H1 (cell line): ENCODE measurements around the gene SLC12A7. TPM values are rescaled to one million over a fixed set of nuclear protein-coding genes. Genes with fewer than 3 reads are reported as not detected.

Source experiments
- CTCF ChIA-PET: fragments of 300-600 bp; sonication (Branson Sonifier 250); formaldehyde crosslinking; loops from one replicate; lab custom pipeline; 2021; ENCODE audit not compliant: partially characterized antibody; lab: Charles Lee
- POLR2A ChIA-PET: fragments of 300-600 bp; sonication (Branson Sonifier 250); formaldehyde crosslinking; loops from one replicate; lab custom pipeline; 2021; ENCODE audit warnings: inconsistent platforms; ENCODE audit not compliant: partially characterized antibody; lab: Charles Lee
- DNase-seq, 2 experiments: peaks; one replicate each; pipeline versions ENCODE4 v3.0.0 to v3.0.0-alpha.2; 2010 to 2022; ENCODE audit warnings: low spot score in 2 of 2, low read depth in 1 of 2, mixed read lengths in 1 of 2
- FAIRE-seq: peaks from 2 replicates; lab custom pipeline; 2011; peaks lifted over from hg19 to GRCh38; lab: Jason Lieb, UNC
- H2AFZ ChIP-seq: 2 replicates; pipeline ENCODE4 v1.8.1; 2012; ENCODE audit warnings: low read length, inconsistent platforms
- H2AK5ac ChIP-seq: 2 replicates; pipeline ENCODE4 v1.6.1; 2013; ENCODE audit warnings: low read depth, low read length
- H2BK120ac ChIP-seq: replicated peaks from 2 replicates; pipeline ENCODE3; 2013; ENCODE audit warnings: low read depth, low read length, inconsistent platforms
- H2BK12ac ChIP-seq: 2 replicates; pipeline ENCODE4 v1.6.1; 2013; ENCODE audit warnings: low read depth, low read length
- H2BK15ac ChIP-seq: 2 replicates; pipeline ENCODE4 v1.6.1; 2013; ENCODE audit warnings: low read length
- H2BK20ac ChIP-seq: 2 replicates; pipeline ENCODE4 v1.6.1; 2013; ENCODE audit warnings: low read length
- H2BK5ac ChIP-seq: 2 replicates; pipeline ENCODE4 v1.6.1; 2013; ENCODE audit warnings: low read depth, low read length
- H3K14ac ChIP-seq: 2 replicates; pipeline ENCODE4 v1.6.1; 2013; ENCODE audit warnings: inconsistent platforms; ENCODE audit not compliant: insufficient read length
- H3K18ac ChIP-seq: 2 replicates; pipeline ENCODE4 v1.6.1; 2013; ENCODE audit warnings: low read length; ENCODE audit errors: extremely low read depth
- H3K23ac ChIP-seq: 2 replicates; pipeline ENCODE4 v1.6.1; 2013; ENCODE audit warnings: inconsistent platforms; ENCODE audit not compliant: insufficient read length
- H3K23me2 ChIP-seq: 2 replicates; pipeline ENCODE4 v1.6.1; 2013; ENCODE audit warnings: low read depth, low read length
- H3K27ac ChIP-seq: 2 replicates; pipeline ENCODE4 v1.6.1; 2011; ENCODE audit warnings: low read depth, low read length, inconsistent platforms
- H3K27me3 ChIP-seq, 4 experiments: replicated peaks in 1 of 4; 1 replicate in 1 of 4; 2 replicates in 3 of 4; pipeline versions ENCODE4 v1.6.1 to v1.8.1; 2011 to 2013; ENCODE audit warnings: low read length in 3 of 4, mild to moderate bottlenecking in 3 of 4, inconsistent platforms in 2 of 4, mixed read lengths in 2 of 4, moderate library complexity in 1 of 4; ENCODE audit not compliant: control insufficient read depth in 3 of 4, insufficient read depth in 3 of 4; ENCODE audit errors: extremely low read depth in 1 of 4
- H3K36me3 ChIP-seq, 4 experiments: 2 replicates each; pipeline versions ENCODE4 v1.6.1 to v1.8.1; 2011 to 2013; ENCODE audit warnings: mild to moderate bottlenecking in 4 of 4, low read length in 3 of 4, moderate library complexity in 2 of 4, control low read depth in 1 of 4, inconsistent platforms in 1 of 4; ENCODE audit not compliant: insufficient read depth in 4 of 4, control insufficient read depth in 2 of 4
- H3K4ac ChIP-seq: replicated peaks from 2 replicates; pipeline ENCODE3; 2013; ENCODE audit warnings: low read length, low read depth, mixed read lengths, inconsistent platforms; ENCODE audit not compliant: insufficient read length
- H3K4me1 ChIP-seq, 4 experiments: replicated peaks in 1 of 4; 1 replicate in 1 of 4; 2 replicates in 3 of 4; pipeline versions ENCODE4 v1.6.1 to v1.8.1; 2011 to 2013; ENCODE audit warnings: low read length in 3 of 4, inconsistent platforms in 2 of 4, mixed read lengths in 1 of 4; ENCODE audit not compliant: insufficient read depth in 4 of 4, control insufficient read depth in 3 of 4
- H3K4me2 ChIP-seq, 2 experiments: 2 replicates each; pipeline versions ENCODE4 v1.6.1 to v1.8.1; 2011 to 2013; ENCODE audit warnings: low read depth in 2 of 2, low read length in 2 of 2, control low read depth in 1 of 2, inconsistent platforms in 1 of 2, mild to moderate bottlenecking in 1 of 2; ENCODE audit not compliant: insufficient read depth in 1 of 2
- H3K4me3 ChIP-seq, 4 experiments: fragments of 200-600, 300-600 bp in 1 of 4; sonication (generic), shearing (Covaris generic), sonication (Bioruptor Twin) in 1 of 4; 2 replicates each; pipeline versions ENCODE4 v1.5.1 to v1.8.1; 2011 to 2016; ENCODE audit warnings: low read length in 4 of 4, low read depth in 3 of 4, control low read depth in 2 of 4, inconsistent platforms in 2 of 4, mild to moderate bottlenecking in 2 of 4, mixed read lengths in 1 of 4, moderate library complexity in 1 of 4; ENCODE audit not compliant: insufficient read depth in 2 of 4; ENCODE audit errors: extremely low read depth in 1 of 4
- H3K56ac ChIP-seq: replicated peaks from 2 replicates; pipeline ENCODE3; 2013; ENCODE audit warnings: low read depth, mild to moderate bottlenecking, mixed read lengths, low read length, inconsistent platforms; ENCODE audit not compliant: insufficient read length
- H3K79me1 ChIP-seq: 2 replicates; pipeline ENCODE4 v1.6.1; 2013; ENCODE audit warnings: low read depth, low read length, control low read depth
- H3K79me2 ChIP-seq, 2 experiments: 2 replicates each; pipeline versions ENCODE4 v1.6.1 to v1.8.1; 2012 to 2013; ENCODE audit warnings: low read length in 2 of 2, mild to moderate bottlenecking in 2 of 2, inconsistent platforms in 1 of 2; ENCODE audit not compliant: insufficient read depth in 2 of 2, control insufficient read depth in 1 of 2
- H3K9ac ChIP-seq, 4 experiments: replicated peaks in 1 of 4; 1 replicate in 1 of 4; 2 replicates in 3 of 4; pipeline versions ENCODE4 v1.6.1 to v1.8.1; 2011 to 2013; ENCODE audit warnings: low read depth in 3 of 4, low read length in 3 of 4, control low read depth in 2 of 4, mild to moderate bottlenecking in 2 of 4, moderate library complexity in 2 of 4, inconsistent platforms in 1 of 4; ENCODE audit errors: extremely low read depth in 1 of 4
- H3K9me3 ChIP-seq, 2 experiments: 2 replicates each; pipeline versions ENCODE4 v1.6.1 to v1.8.1; 2012 to 2013; ENCODE audit warnings: mild to moderate bottlenecking in 2 of 2, moderate library complexity in 2 of 2, control low read depth in 1 of 2, inconsistent platforms in 1 of 2, low read depth in 1 of 2, low read length in 1 of 2, mixed read lengths in 1 of 2; ENCODE audit not compliant: insufficient read depth in 2 of 2
- H4K20me1 ChIP-seq, 2 experiments: replicated peaks in 1 of 2; 2 replicates each; pipeline versions ENCODE3 to v1.8.1; 2011 to 2013; ENCODE audit warnings: inconsistent platforms in 2 of 2, low read length in 2 of 2, mild to moderate bottlenecking in 1 of 2; ENCODE audit not compliant: insufficient read depth in 2 of 2, control insufficient read depth in 1 of 2
- H4K5ac ChIP-seq: 2 replicates; pipeline ENCODE4 v1.6.1; 2013; ENCODE audit warnings: low read length, low read depth, mixed read lengths, inconsistent platforms; ENCODE audit not compliant: insufficient read length
- H4K8ac ChIP-seq: 2 replicates; pipeline ENCODE4 v1.8.0; 2013; ENCODE audit warnings: mild to moderate bottlenecking, moderate library complexity, low read length, inconsistent platforms; ENCODE audit not compliant: insufficient read depth; ENCODE audit errors: extremely low read depth
- H4K91ac ChIP-seq: replicated peaks from 2 replicates; pipeline ENCODE3; 2013; ENCODE audit warnings: low read length, mixed read lengths, inconsistent platforms; ENCODE audit not compliant: insufficient read length
- ASH2L ChIP-seq: fragments of 200-600, 300-600 bp; sonication (generic); IDR thresholded peaks from one replicate; pipeline ENCODE4 v1.7.1; 2017; ENCODE audit warnings: low read length
- BACH1 ChIP-seq: IDR thresholded peaks from 2 replicates; pipeline ENCODE4 v1.6.1; 2012; ENCODE audit warnings: low read length, improper control_type of control experiment
- BRCA1 ChIP-seq: IDR thresholded peaks from 2 replicates; pipeline ENCODE4 v1.6.1; 2012; ENCODE audit warnings: low read depth, low read length, improper control_type of control experiment
- CTBP2 ChIP-seq: IDR thresholded peaks from 2 replicates; pipeline ENCODE4 v1.7.0; 2011; ENCODE audit warnings: borderline replicate concordance, mild to moderate bottlenecking, moderate library complexity, mixed read lengths, low read length; ENCODE audit not compliant: insufficient read depth, insufficient read length
- E2F6 ChIP-seq: IDR thresholded peaks from 2 replicates; pipeline ENCODE4 v1.6.1; 2012; ENCODE audit warnings: inconsistent platforms
- NANOG ChIP-seq: IDR thresholded peaks from 2 replicates; pipeline ENCODE4 v1.6.1; 2011; ENCODE audit warnings: low read length, low read depth, mild to moderate bottlenecking, inconsistent platforms; ENCODE audit not compliant: insufficient read depth, poor library complexity, severe bottlenecking
- PHF8 ChIP-seq: fragments of 200-600 bp; sonication (generic); conservative IDR thresholded peaks from 2 replicates; pipeline ENCODE4 v1.7.1; 2012; ENCODE audit warnings: low read depth, mild to moderate bottlenecking, inconsistent platforms, low read length, moderate library complexity
- SP4 ChIP-seq: IDR thresholded peaks from 2 replicates; pipeline ENCODE4 v1.6.1; 2012; ENCODE audit warnings: low read length, inconsistent platforms
- WGBS, 2 experiments: shearing (Covaris generic) in 1 of 2; methylation state at CpG; one replicate each; pipeline versions ENCODE4 v1.1.6 to v1.1.7; 2013 to 2015; ENCODE audit warnings: low lambda C conversion rate in 2 of 2, mixed read lengths in 2 of 2, inconsistent platforms in 1 of 2, low coverage in 1 of 2, missing lambda C conversion rate in 1 of 2; ENCODE audit not compliant: insufficient replicate concordance in 2 of 2, insufficient coverage in 1 of 2, insufficient read length in 1 of 2; ENCODE audit errors: extremely low coverage in 1 of 2, missing lambda C conversion rate in 1 of 2; 5-methylcytosine and 5-hydroxymethylcytosine counted together
- polyA plus RNA-seq, 7 experiments: library from polyadenylated mRNA; depleted of rRNA in 3 of 7; stranded (reverse) in 5 of 7; unstranded in 2 of 7; fragments of >200 nt in 5 of 7; fragments of 200-250 nt in 2 of 7; gene quantifications; 1 replicate in 5 of 7; 2 replicates in 1 of 7; 4 replicates in 1 of 7; pipeline versions ENCODE4 v1.2.1 to v1.2.3, GENCODE V29; 2011 to 2013; ENCODE audit warnings: missing spikeins in 2 of 7, mixed read lengths in 2 of 7
- total RNA-seq: library from RNA; stranded (reverse); fragmentation: NEBNext Ultra II Directional; extraction: Animal tissue kit (Norgen Biotek cat#: 25700); gene quantifications from 2 replicates; pipeline ENCODE4 v1.2.1, GENCODE V29; 2021
- TF ChIP-seq, protein P1 (sequence below), 3 experiments: IDR thresholded peaks; 1 replicate in 2 of 3; 2 replicates in 1 of 3; pipeline versions ENCODE4 v1.5.1 to v1.6.1; 2011; ENCODE audit warnings: low read length in 3 of 3, mild to moderate bottlenecking in 3 of 3, inconsistent platforms in 2 of 3, low read depth in 1 of 3, moderate library complexity in 1 of 3; ENCODE audit not compliant: insufficient read depth in 1 of 3; ENCODE audit errors: control extremely low read depth in 1 of 3

SLC12A7 gene
- total and polyA plus RNA-seq, 2 of the 8 experiments (the other 6 are each of a cell fraction or from before 2014, with no cell fraction given) = 23.5 to 39.7 TPM

GRCh38 chr5:1079486-1079885 is 32.4 kb downstream of the SLC12A7 start:
- WGBS, 2 experiments = 93% methylated on average over 6 of the region's 18 CpGs; no CpG with 5 or more reads in 1 of the 2 experiments
- Histone ChIP-seq H2BK5ac (no peak overlapping the region), H2BK120ac (no peak overlapping the region), H4K5ac (no peak overlapping the region), H2BK12ac (no peak overlapping the region), H3K4me1 (no peaks in the 10 kb centered on the region), H3K9me3 (no peaks in the 10 kb centered on the region), H3K9ac (no peak overlapping the region), H3K56ac (no peak overlapping the region), H2BK15ac (no peak overlapping the region), H3K4me2 (no peak overlapping the region), H2AFZ (no peak overlapping the region), H4K20me1 (peaks cover 0 to 7% of the 10 kb centered on the region in 2 experiments), H3K18ac (no peak overlapping the region), H3K4me3 (no peak overlapping the region), H3K23ac (no peak overlapping the region), H3K36me3 (peaks cover 5 to 58% (median 13%) of the 10 kb centered on the region in 4 experiments; a peak in 4 of 8 replicates), H4K8ac (no peak overlapping the region), H3K14ac (no peak overlapping the region), H3K79me1 (peaks cover 3% of the 10 kb centered on the region; the same call in 1 of the 2 replicates), H4K91ac (no peak overlapping the region), H3K79me2 (no peaks in the 10 kb centered on the region), H3K27me3 (no peaks in the 10 kb centered on the region), H3K27ac (no peak overlapping the region), H3K4ac (no peak overlapping the region), H2BK20ac (no peak overlapping the region), H3K23me2 (no peaks in the 10 kb centered on the region), H2AK5ac (no peak overlapping the region)
- FAIRE-seq (no peak), DNase-seq (no peak)
- POLR2A ChIA-PET = interaction anchor here (0.9 kb wide), 1 partner anchor 45 kb away, joined by 3 read pairs; no protein-coding TSS in a partner anchor
- TF ChIP-seq CTBP2 (no peak), BRCA1 (no peak), SP4 (no peak), ASH2L (no peak), PHF8 (no peak), BACH1 (no peak), E2F6 (no peak), NANOG (no peak)
- TF ChIP-seq, protein P1, sequence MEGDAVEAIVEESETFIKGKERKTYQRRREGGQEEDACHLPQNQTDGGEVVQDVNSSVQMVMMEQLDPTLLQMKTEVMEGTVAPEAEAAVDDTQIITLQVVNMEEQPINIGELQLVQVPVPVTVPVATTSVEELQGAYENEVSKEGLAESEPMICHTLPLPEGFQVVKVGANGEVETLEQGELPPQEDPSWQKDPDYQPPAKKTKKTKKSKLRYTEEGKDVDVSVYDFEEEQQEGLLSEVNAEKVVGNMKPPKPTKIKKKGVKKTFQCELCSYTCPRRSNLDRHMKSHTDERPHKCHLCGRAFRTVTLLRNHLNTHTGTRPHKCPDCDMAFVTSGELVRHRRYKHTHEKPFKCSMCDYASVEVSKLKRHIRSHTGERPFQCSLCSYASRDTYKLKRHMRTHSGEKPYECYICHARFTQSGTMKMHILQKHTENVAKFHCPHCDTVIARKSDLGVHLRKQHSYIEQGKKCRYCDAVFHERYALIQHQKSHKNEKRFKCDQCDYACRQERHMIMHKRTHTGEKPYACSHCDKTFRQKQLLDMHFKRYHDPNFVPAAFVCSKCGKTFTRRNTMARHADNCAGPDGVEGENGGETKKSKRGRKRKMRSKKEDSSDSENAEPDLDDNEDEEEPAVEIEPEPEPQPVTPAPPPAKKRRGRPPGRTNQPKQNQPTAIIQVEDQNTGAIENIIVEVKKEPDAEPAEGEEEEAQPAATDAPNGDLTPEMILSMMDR (IDR thresholded peaks at IDR 0.05; ENCODE audit: control extremely low read depth in 1 of 3, insufficient read depth in 1 of 3, low read depth in 1 of 3, low read length in 3 of 3) = no peak
- CTCF ChIA-PET = no interaction called here
